Ascending aorta (tissue), 2 donors: ENCODE data around the gene OVAAL. TPM values are rescaled to one million over a fixed set of nuclear protein-coding genes. Genes with fewer than 3 reads are reported as not detected.

ENCODE experiments used
- DNase-seq, 2 donors: peaks; one replicate each; pipeline ENCODE4 v3.0.0-alpha.2; 2019; ENCODE audit warnings: low spot score in 2 of 2
- H3K27ac ChIP-seq, 2 donors: fragments of 200-600 bp; sonication (generic); one replicate each; pipeline ENCODE4 v1.5.1; 2016 to 2017; ENCODE audit warnings: mild to moderate bottlenecking in 1 of 2
- H3K27me3 ChIP-seq: fragments of 200-600 bp; sonication (generic); one replicate; pipeline ENCODE4 v1.5.1; 2017
- H3K36me3 ChIP-seq, 2 donors: fragments of 200-600 bp; sonication (generic); one replicate each; pipeline ENCODE4 v1.5.1; 2016
- H3K4me1 ChIP-seq, 2 donors: fragments of 200-600 bp; sonication (generic); one replicate each; pipeline ENCODE4 v1.5.1; 2016 to 2017; ENCODE audit warnings: mild to moderate bottlenecking in 1 of 2
- H3K4me3 ChIP-seq, 2 donors: fragments of 200-600 bp; sonication (generic); one replicate each; pipeline ENCODE4 v1.5.1; 2016 to 2017; ENCODE audit warnings: mild to moderate bottlenecking in 1 of 2
- H3K9me3 ChIP-seq, 2 donors: fragments of 200-600 bp; sonication (generic); one replicate each; pipeline ENCODE4 v1.5.1; 2016
- CTCF ChIP-seq, 3 experiments: fragments of 200-600 bp in 2 of 3; fragments of 450-650 bp in 1 of 3; sonication (generic) in 2 of 3; IDR thresholded peaks; one replicate each; pipeline ENCODE4 v1.5.1; 2016 to 2019; ENCODE audit warnings: antibody characterized with exemption in 3 of 3, mild to moderate bottlenecking in 1 of 3, moderate library complexity in 1 of 3
- intact Hi-C: fragments of 100-400 bp; cut with DNase I; formaldehyde crosslinking; loops from one replicate; pipeline ENCODE4 v1.15.1; 2023
- total RNA-seq: library from RNA; depleted of rRNA; stranded (reverse); fragments of >200 nt; gene quantifications from one replicate; pipeline ENCODE4 v1.1.0, GENCODE V29; 2016

Gene OVAAL
- total RNA-seq, 1 donor from 2014 or later, result not detected

DNA sequence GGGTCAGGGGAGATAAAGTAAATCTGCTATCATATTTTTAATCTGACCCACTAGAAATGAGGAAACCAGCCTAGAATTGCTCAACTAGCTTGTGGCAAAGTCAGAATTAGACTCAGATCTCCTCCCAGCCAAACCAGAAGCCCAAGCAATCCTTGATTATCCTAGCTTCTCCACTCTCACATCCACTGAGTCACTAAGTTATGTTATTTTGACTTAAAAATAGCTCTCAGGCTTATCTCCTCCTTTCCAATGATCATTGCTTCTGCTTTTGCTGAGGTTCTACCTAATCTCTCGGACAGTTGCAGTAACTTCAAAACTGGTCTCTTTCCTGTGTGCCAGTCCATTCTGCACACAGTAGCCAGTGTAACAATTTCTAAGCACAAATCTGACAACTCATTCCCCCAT lies 22.9 kb downstream of the OVAAL start:
- no peaks in the 10 kb centered on the region for H3K36me3 ChIP-seq
- intact Hi-C loops, result no loop called here
- no peaks in the 10 kb centered on the region for H3K9me3 ChIP-seq
- H3K27ac ChIP-seq, result no peak overlapping the region
- H3K27me3 ChIP-seq, result no peaks in the 10 kb centered on the region
- peaks cover 2 to 3% of the 10 kb centered on the region in 2 donors for H3K4me1 ChIP-seq
- DNase-seq, result no peak
- TF ChIP-seq CTCF (IDR thresholded peaks at IDR 0.05), result no peak
- H3K4me3 ChIP-seq, result no peak overlapping the region

DNA sequence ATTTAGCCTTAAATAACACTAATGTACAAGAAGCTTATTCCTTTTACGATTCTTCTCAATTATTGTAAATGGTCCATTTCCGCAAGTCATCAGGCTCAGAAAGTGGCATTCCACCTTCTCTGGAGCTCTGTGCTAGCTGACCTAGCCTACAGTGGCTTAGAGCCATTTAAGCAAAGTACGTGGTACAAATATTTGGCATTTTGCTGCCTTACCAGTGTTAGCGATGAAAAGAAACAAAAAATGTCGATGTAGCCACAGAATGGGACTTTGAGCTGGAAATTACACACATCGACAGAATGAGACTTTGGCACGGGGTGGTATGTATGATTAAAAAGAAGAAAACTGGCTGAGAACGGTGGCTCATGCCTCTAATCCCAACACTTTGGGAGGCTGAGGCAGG lies 26.1 kb downstream of the OVAAL start:
- Histone ChIP-seq H3K4me3 (no peak overlapping the region), H3K27me3 (no peaks in the 10 kb centered on the region), H3K27ac (peak overlapping the region in 1 of 2 donors; percentile 71), H3K36me3 (no peaks in the 10 kb centered on the region), H3K4me1 (peaks cover 6 to 9% of the 10 kb centered on the region in 2 donors), H3K9me3 (peaks cover 3 to 18% of the 10 kb centered on the region in 2 donors)
- no peak for TF ChIP-seq CTCF (IDR thresholded peaks at IDR 0.05)
- DNase-seq, result no peak
- intact Hi-C loops, result no loop called here

DNA sequence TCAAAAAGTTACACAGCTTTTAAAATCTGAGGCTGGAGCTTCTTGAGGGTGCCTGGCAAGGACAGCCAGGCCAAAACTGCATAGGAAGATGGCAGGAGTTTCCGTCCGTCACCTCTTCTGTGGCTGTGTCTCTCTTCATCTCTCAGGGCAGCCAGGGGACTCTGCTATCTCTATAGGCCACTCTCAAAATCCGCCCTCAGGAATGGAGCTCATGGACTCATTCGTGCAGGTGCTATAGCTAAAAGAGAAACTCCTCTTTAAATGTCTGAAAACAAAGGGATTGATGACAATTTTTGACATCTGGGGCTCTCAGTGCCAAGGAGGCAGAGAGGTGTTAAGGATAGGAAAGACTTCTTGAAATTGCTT lies 27.2 kb downstream of the OVAAL start:
- no peak for TF ChIP-seq CTCF (IDR thresholded peaks at IDR 0.05)
- no peak for DNase-seq
- H3K27me3 ChIP-seq, result no peaks in the 10 kb centered on the region
- peak overlapping the region in 1 of 2 donors; percentile 71 for H3K27ac ChIP-seq
- H3K9me3 ChIP-seq, result peaks cover 3 to 18% of the 10 kb centered on the region in 2 donors
- H3K36me3 ChIP-seq, result no peaks in the 10 kb centered on the region
- H3K4me1 ChIP-seq, result peaks cover 6 to 9% of the 10 kb centered on the region in 2 donors
- intact Hi-C loops, result loop anchor here (1.0 kb wide), 1 partner anchor 46 kb away; the partner anchor contains the start of gene XPR1
- H3K4me3 ChIP-seq, result no peak overlapping the region

DNA sequence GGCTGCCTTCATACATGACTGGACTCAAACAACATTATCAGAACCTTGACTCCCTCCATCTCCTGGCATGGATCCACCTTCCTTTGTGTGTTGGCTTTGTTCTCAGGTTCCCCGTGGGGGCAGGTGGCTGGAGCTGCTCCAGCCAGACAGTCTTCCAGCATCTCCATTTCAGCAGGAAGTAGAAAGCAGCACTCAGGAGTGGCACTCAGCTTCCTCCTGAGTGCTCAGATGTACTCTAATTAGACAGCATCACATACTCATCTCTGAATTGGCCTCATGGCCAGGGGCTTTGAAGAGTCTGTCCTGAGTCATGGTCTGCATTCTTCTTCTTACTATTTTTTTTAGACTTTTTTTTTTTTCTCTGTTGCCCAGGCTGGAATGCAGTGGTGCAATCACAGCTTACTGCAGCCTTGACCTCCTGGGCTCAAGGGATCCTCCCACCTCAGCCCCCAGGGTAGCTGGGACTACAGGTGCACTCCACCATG lies 27.9 kb downstream of the OVAAL start:
- peaks cover 6 to 9% of the 10 kb centered on the region in 2 donors for H3K4me1 ChIP-seq
- H3K27ac ChIP-seq, result peak overlapping the region in 1 of 2 donors; percentile 53
- TF ChIP-seq CTCF (IDR thresholded peaks at IDR 0.05), result no peak
- DNase-seq, result no peak
- H3K27me3 ChIP-seq, result no peaks in the 10 kb centered on the region
- no peak overlapping the region for H3K4me3 ChIP-seq
- peaks cover 3 to 18% of the 10 kb centered on the region in 2 donors for H3K9me3 ChIP-seq
- no peaks in the 10 kb centered on the region for H3K36me3 ChIP-seq
- intact Hi-C loops, result loop anchor here (1.0 kb wide), 2 partner anchors 44 to 46 kb away; partner anchors contain the start of gene XPR1

DNA sequence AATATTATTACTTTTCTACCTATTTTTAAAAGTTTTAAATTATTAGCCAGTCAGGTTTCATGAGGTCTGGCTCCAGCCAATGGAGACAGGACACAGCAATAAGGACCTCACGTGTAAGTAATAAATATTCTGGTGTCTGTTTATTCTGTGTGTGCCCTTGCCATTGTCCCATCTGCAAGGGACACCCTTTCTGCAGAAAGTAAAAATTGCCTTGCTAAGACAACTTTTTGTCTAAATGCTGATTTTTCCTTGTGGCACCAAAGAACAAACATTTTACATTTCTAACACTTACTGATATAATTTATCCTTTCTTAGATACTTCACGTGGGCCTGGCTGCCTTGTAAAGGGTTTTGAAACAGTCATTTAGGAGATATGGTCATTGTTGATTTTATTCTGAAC lies 29.4 kb downstream of the OVAAL start:
- Histone ChIP-seq H3K4me1 (peaks cover 6 to 9% of the 10 kb centered on the region in 2 donors), H3K36me3 (no peaks in the 10 kb centered on the region), H3K27me3 (no peaks in the 10 kb centered on the region), H3K9me3 (peaks cover 3 to 18% of the 10 kb centered on the region in 2 donors), H3K27ac (peak overlapping the region; percentile 8 to 53), H3K4me3 (no peak overlapping the region)
- intact Hi-C loops, result no loop called here
- TF ChIP-seq CTCF (IDR thresholded peaks at IDR 0.05), result no peak
- DNase-seq, result no peak

GRCh38 chr1:180590889-180591288 lies 32.1 kb downstream of the OVAAL start:
- TF ChIP-seq CTCF (IDR thresholded peaks at IDR 0.05), result no peak
- no peak overlapping the region for H3K4me3 ChIP-seq
- no peaks in the 10 kb centered on the region for H3K36me3 ChIP-seq
- H3K27ac ChIP-seq, result no peak overlapping the region
- H3K9me3 ChIP-seq, result peaks cover 3 to 18% of the 10 kb centered on the region in 2 donors
- intact Hi-C loops, result no loop called here
- peaks cover 4 to 9% of the 10 kb centered on the region in 2 donors for H3K4me1 ChIP-seq
- no peak for DNase-seq
- no peaks in the 10 kb centered on the region for H3K27me3 ChIP-seq
